Esophagus squamous epithelium (tissue), 5 donors: ENCODE results near the gene CRYL1. TPM values are rescaled to one million over a fixed set of nuclear protein-coding genes. Genes with fewer than 3 reads are reported as not detected.

Source experiments
- DNase-seq: peaks from one replicate; lab custom pipeline; 2025; lab: John Stamatoyannopoulos, UW
- H3K27ac ChIP-seq, 4 donors: fragments of 200-600 bp; sonication (generic); one replicate each; pipeline ENCODE4 v1.5.1; 2016 to 2019; ENCODE audit warnings: mild to moderate bottlenecking in 1 of 4
- H3K27me3 ChIP-seq, 4 donors: fragments of 200-600 bp; sonication (generic); 1 replicate in 3 of 4; 2 replicates in 1 of 4; pipeline versions ENCODE4 v1.5.1 to v1.6.0; 2017 to 2021; ENCODE audit warnings: antibody characterized with exemption in 1 of 4
- H3K36me3 ChIP-seq, 3 donors: fragments of 200-600 bp; sonication (generic); one replicate each; pipeline ENCODE4 v1.5.1; 2016 to 2019
- H3K4me1 ChIP-seq, 3 donors: fragments of 200-600 bp; sonication (generic); one replicate each; pipeline ENCODE4 v1.5.1; 2017 to 2019
- H3K4me3 ChIP-seq, 4 donors: fragments of 200-600 bp; sonication (generic); 1 replicate in 3 of 4; 2 replicates in 1 of 4; pipeline ENCODE4 v1.5.1; 2016 to 2019; ENCODE audit warnings: mild to moderate bottlenecking in 2 of 4, moderate library complexity in 1 of 4
- H3K9me3 ChIP-seq, 3 donors: fragments of 200-600 bp; sonication (generic); one replicate each; pipeline ENCODE4 v1.5.1; 2016 to 2019
- CTCF ChIP-seq, 6 experiments: fragments of 450-650 bp in 4 of 6; fragments of 200-600 bp in 2 of 6; sonication (generic) in 2 of 6; IDR thresholded peaks; one replicate each; pipeline ENCODE4 v1.5.1; 2016 to 2019; ENCODE audit warnings: antibody characterized with exemption in 6 of 6, mild to moderate bottlenecking in 4 of 6, moderate library complexity in 4 of 6
- POLR2A ChIP-seq, 4 donors: fragments of 450-650 bp; IDR thresholded peaks; one replicate each; pipeline ENCODE4 v1.6.1; 2017; ENCODE audit warnings: antibody characterized with exemption in 4 of 4, mild to moderate bottlenecking in 4 of 4, moderate library complexity in 3 of 4
- WGBS, 2 donors: methylation state at CpG; one replicate each; pipeline ENCODE4 v1.1.5; 2018; 5-methylcytosine and 5-hydroxymethylcytosine counted together
- intact Hi-C: fragments of 100-400 bp; cut with DNase I; formaldehyde crosslinking; loops from one replicate; pipeline ENCODE4 v1.15.0; 2022
- total RNA-seq, 4 donors: library from RNA; depleted of rRNA; stranded (reverse); fragments of >200 nt; gene quantifications; one replicate each; pipeline ENCODE4 v1.1.0, GENCODE V29; 2016
- donor health status: DM: yes; HTN: yes; CAD: no.

Gene CRYL1
- total RNA-seq, 4 donors from 2014 or later: 12.5 to 41.2 (median 24.4) TPM

GRCh38 chr13:20398459-20398858 lies 127.2 kb downstream of the CRYL1 start:
- H3K4me3 ChIP-seq: no peak overlapping the region
- no peaks in the 10 kb centered on the region for H3K9me3 ChIP-seq
- H3K36me3 ChIP-seq: no peaks in the 10 kb centered on the region
- intact Hi-C loops: no loop called here
- no peaks in the 10 kb centered on the region for H3K27me3 ChIP-seq
- 82 to 88% methylated on average over 10 of the region's 10 CpGs for WGBS, 2 donors
- TF ChIP-seq CTCF (IDR thresholded peaks at IDR 0.05): no peak
- TF ChIP-seq POLR2A (IDR thresholded peaks at IDR 0.05): no peak
- H3K27ac ChIP-seq: no peak overlapping the region
- H3K4me1 ChIP-seq: peaks cover 18 to 39% (median 23%) of the 10 kb centered on the region in 3 donors
- no peak for DNase-seq

GRCh38 chr13:20397896-20398295 lies 127.8 kb downstream of the CRYL1 start:
- Histone ChIP-seq H3K36me3 (no peaks in the 10 kb centered on the region), H3K27me3 (no peaks in the 10 kb centered on the region), H3K4me3 (no peak overlapping the region), H3K4me1 (peaks cover 18 to 37% (median 23%) of the 10 kb centered on the region in 3 donors), H3K9me3 (no peaks in the 10 kb centered on the region), H3K27ac (no peak overlapping the region)
- intact Hi-C loops: no loop called here
- DNase-seq: no peak
- no peak for TF ChIP-seq POLR2A (IDR thresholded peaks at IDR 0.05)
- no peak for TF ChIP-seq CTCF (IDR thresholded peaks at IDR 0.05)
- 92 to 100% methylated on average over 1 to 2 of the region's 5 CpGs for WGBS, 2 donors

GRCh38 chr13:20395061-20395916 lies 130.4 kb downstream of the CRYL1 start:
- Histone ChIP-seq H3K9me3 (peaks cover 0 to 6% (median 0%) of the 10 kb centered on the region in 3 donors), H3K27ac (peak overlapping the region in 3 of 4 donors; percentile 2 to 55 (median 19)), H3K4me3 (no peak overlapping the region), H3K36me3 (no peaks in the 10 kb centered on the region), H3K27me3 (no peaks in the 10 kb centered on the region), H3K4me1 (peaks cover 0 to 23% (median 0%) of the 10 kb centered on the region in 3 donors)
- WGBS, 2 donors: 85 to 90% methylated on average over 11 to 23 of the region's 26 CpGs
- intact Hi-C loops: no loop called here
- no peak for DNase-seq
- no peak for TF ChIP-seq CTCF (IDR thresholded peaks at IDR 0.05)
- no peak for TF ChIP-seq POLR2A (IDR thresholded peaks at IDR 0.05)

- WGBS, 2 donors: 81 to 88% methylated on average over 6 to 17 of the region's 30 CpGs
- H3K4me1 ChIP-seq: peaks cover 0 to 17% (median 0%) of the 10 kb centered on the region in 3 donors
Measured at GRCh38 chr13:20394506-20394905, 131.2 kb downstream of the CRYL1 start.

More at GRCh38 chr13:20394506-20394905, 131.2 kb downstream of the CRYL1 start:
- Histone ChIP-seq H3K27me3 (no peaks in the 10 kb centered on the region), H3K36me3 (no peaks in the 10 kb centered on the region), H3K27ac (no peak overlapping the region), H3K9me3 (peaks cover 0 to 6% (median 0%) of the 10 kb centered on the region in 3 donors), H3K4me3 (no peak overlapping the region)
- intact Hi-C loops: no loop called here
- TF ChIP-seq CTCF (IDR thresholded peaks at IDR 0.05): no peak
- TF ChIP-seq POLR2A (IDR thresholded peaks at IDR 0.05): no peak
- no peak for DNase-seq
